ENCODE measurements around the gene NDE1.
A peak's percentile ranks its signal among the peaks of the same experiment; 100 is the strongest.

The NDE1 gene

GRCh38 chr16:15611610-15612009, 38.4 kb upstream of the NDE1 start:
- no peak for DNase-seq
- Mint-ChIP-seq H3K4me3 (no peak overlapping the region), H3K4me1 (no peaks in the 10 kb centered on the region), H3K27ac (no peak overlapping the region), H3K36me3 (peaks cover 69% of the 10 kb centered on the region), H3K9me3 (no peaks in the 10 kb centered on the region), H3K27me3 (no peaks in the 10 kb centered on the region)
- CTCF ChIA-PET: no interaction called here

DNA sequence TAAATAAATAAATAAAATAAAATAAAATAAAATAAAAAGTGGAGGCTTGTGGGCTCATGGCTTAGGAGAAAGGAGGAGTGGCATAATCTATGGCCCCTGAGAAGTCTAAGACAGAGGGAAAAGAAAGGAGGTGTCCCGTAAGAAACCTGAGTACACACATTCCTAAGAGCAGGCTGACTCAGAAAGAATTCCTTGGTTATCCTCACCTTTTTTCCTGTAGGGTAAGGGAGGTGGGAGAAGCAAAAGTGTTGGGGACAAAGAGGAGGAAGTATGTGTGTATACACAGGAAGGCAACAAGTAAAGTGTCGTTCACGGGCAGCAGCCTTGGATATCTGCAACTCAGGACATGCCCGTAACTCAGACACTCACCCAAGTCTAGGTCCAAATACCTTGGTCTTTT, 36.4 kb upstream of the NDE1 start:
- Mint-ChIP-seq H3K36me3 (peaks cover 73% of the 10 kb centered on the region), H3K4me3 (no peak overlapping the region), H3K4me1 (no peaks in the 10 kb centered on the region), H3K27me3 (no peaks in the 10 kb centered on the region), H3K27ac (no peak overlapping the region), H3K9me3 (no peaks in the 10 kb centered on the region)
- CTCF ChIA-PET: no interaction called here
- no peak for DNase-seq

DNA sequence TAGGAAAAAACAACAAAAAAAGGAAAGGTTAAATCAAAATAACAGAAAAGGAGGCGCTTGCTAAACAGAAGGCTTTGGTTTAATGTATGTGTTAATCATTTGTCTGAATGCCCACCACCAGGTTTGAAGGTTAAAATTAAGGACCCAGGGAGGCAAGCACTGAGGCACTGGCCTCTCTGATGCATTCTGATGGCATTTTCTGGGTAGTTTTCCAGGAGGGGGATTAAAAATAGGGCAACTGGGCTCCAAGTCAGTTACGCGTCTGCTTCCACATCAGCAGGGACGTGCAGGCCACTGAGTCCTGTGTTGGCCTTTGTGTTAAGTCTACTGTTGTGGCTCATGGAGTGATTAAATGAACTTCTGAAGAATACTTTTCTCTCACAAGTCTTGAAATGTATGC, 34.0 kb upstream of the NDE1 start:
- H3K4me3 Mint-ChIP-seq: no peak overlapping the region
- no peaks in the 10 kb centered on the region for H3K4me1 Mint-ChIP-seq
- no peaks in the 10 kb centered on the region for H3K9me3 Mint-ChIP-seq
- no peak overlapping the region for H3K27ac Mint-ChIP-seq
- no peaks in the 10 kb centered on the region for H3K27me3 Mint-ChIP-seq
- DNase-seq: no peak
- CTCF ChIA-PET: no interaction called here
- H3K36me3 Mint-ChIP-seq: peaks cover 70% of the 10 kb centered on the region

- DNase-seq: no peak
- no peak overlapping the region for H3K4me3 Mint-ChIP-seq
- H3K9me3 Mint-ChIP-seq: no peaks in the 10 kb centered on the region
- H3K27ac Mint-ChIP-seq: no peak overlapping the region
- peaks cover 74% of the 10 kb centered on the region for H3K36me3 Mint-ChIP-seq
- no peaks in the 10 kb centered on the region for H3K27me3 Mint-ChIP-seq
- no peaks in the 10 kb centered on the region for H3K4me1 Mint-ChIP-seq
- CTCF ChIA-PET: no interaction called here
Observed at GRCh38 chr16:15616475-15617165, 33.4 kb upstream of the NDE1 start.

GRCh38 chr16:15617901-15618300, 32.1 kb upstream of the NDE1 start:
- Mint-ChIP-seq H3K36me3 (peaks cover 71% of the 10 kb centered on the region), H3K4me3 (no peak overlapping the region), H3K27me3 (no peaks in the 10 kb centered on the region), H3K27ac (no peak overlapping the region), H3K9me3 (no peaks in the 10 kb centered on the region), H3K4me1 (no peaks in the 10 kb centered on the region)
- CTCF ChIA-PET: no interaction called here
- no peak for DNase-seq

- DNase-seq: no peak
- CTCF ChIA-PET: no interaction called here
- H3K4me1 Mint-ChIP-seq: no peaks in the 10 kb centered on the region
- H3K27me3 Mint-ChIP-seq: no peaks in the 10 kb centered on the region
- H3K4me3 Mint-ChIP-seq: no peak overlapping the region
- H3K36me3 Mint-ChIP-seq: peaks cover 68% of the 10 kb centered on the region
- H3K27ac Mint-ChIP-seq: no peak overlapping the region
- no peaks in the 10 kb centered on the region for H3K9me3 Mint-ChIP-seq
Observed at GRCh38 chr16:15618392-15618791, 31.7 kb upstream of the NDE1 start.

DNA sequence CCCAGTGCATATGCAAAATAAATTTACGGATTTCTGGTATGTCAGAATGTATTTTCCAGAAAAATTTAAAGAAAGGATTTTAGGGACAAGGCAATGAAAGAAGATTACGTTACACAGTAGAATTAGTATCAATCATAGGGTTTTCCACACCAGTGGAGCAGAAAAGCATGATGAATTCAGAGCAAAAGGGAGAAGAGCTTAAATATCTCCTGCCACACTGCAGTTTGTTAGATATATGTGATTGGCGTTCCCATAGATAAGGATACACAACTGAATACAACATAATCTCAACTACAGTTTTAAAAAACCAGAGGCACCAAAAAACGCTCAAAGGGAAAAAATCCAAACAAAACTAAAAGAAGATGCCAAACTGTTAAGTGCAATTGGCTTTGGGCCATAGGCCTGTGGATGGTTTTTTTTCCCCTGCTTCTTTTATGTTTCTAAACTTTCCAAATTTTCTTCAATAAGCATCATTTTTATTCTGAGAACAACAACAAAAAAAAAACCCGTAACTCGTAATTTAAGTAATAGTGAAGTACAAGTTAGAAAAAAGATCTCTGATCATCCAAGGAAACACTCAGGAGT, 29.3 kb upstream of the NDE1 start:
- Mint-ChIP-seq H3K4me1 (no peaks in the 10 kb centered on the region), H3K36me3 (peaks cover 71% of the 10 kb centered on the region), H3K27me3 (no peaks in the 10 kb centered on the region), H3K4me3 (no peak overlapping the region), H3K9me3 (no peaks in the 10 kb centered on the region), H3K27ac (no peak overlapping the region)
- DNase-seq: no peak
- CTCF ChIA-PET: no interaction called here

- CTCF ChIA-PET: no interaction called here
- peak overlapping the region; percentile 9 for H3K27ac Mint-ChIP-seq
- H3K4me1 Mint-ChIP-seq: no peaks in the 10 kb centered on the region
- no peak overlapping the region for H3K4me3 Mint-ChIP-seq
- no peak for DNase-seq
- no peaks in the 10 kb centered on the region for H3K9me3 Mint-ChIP-seq
- no peaks in the 10 kb centered on the region for H3K27me3 Mint-ChIP-seq
- peaks cover 65% of the 10 kb centered on the region for H3K36me3 Mint-ChIP-seq
Observed at GRCh38 chr16:15621456-15621855, 28.6 kb upstream of the NDE1 start.

GRCh38 chr16:15621889-15622288, 28.2 kb upstream of the NDE1 start:
- Mint-ChIP-seq H3K27ac (peak overlapping the region; percentile 9), H3K36me3 (peaks cover 60% of the 10 kb centered on the region)

GRCh38 chr16:15631730-15632409, 18.2 kb upstream of the NDE1 start:
- no peak overlapping the region for H3K4me3 Mint-ChIP-seq
- H3K9me3 Mint-ChIP-seq: no peaks in the 10 kb centered on the region
- peak overlapping the region; percentile 58 for H3K27ac Mint-ChIP-seq
- no peaks in the 10 kb centered on the region for H3K27me3 Mint-ChIP-seq
- peaks cover 65% of the 10 kb centered on the region for H3K36me3 Mint-ChIP-seq
- CTCF ChIA-PET: interaction anchor here (0.6 kb wide), 1 partner anchor 12 kb away, joined by 3 read pairs; no protein-coding TSS in a partner anchor
- DNase-seq: no peak
- H3K4me1 Mint-ChIP-seq: peaks cover 27% of the 10 kb centered on the region

More at GRCh38 chr16:15621889-15622288, 28.2 kb upstream of the NDE1 start:
- CTCF ChIA-PET: interaction anchor here (0.7 kb wide), 1 partner anchor 49 kb away, joined by 6 read pairs; no protein-coding TSS in a partner anchor
- H3K9me3 Mint-ChIP-seq: no peaks in the 10 kb centered on the region
- DNase-seq: no peak
- no peak overlapping the region for H3K4me3 Mint-ChIP-seq
- H3K4me1 Mint-ChIP-seq: no peaks in the 10 kb centered on the region
- no peaks in the 10 kb centered on the region for H3K27me3 Mint-ChIP-seq

- H3K9me3 Mint-ChIP-seq: no peaks in the 10 kb centered on the region
Observed at GRCh38 chr16:15635926-15636325, 14.1 kb upstream of the NDE1 start.

GRCh38 chr16:15636392-15636873, 13.6 kb upstream of the NDE1 start:
- Mint-ChIP-seq H3K4me3 (peak overlapping the region; percentile 48), H3K9me3 (no peaks in the 10 kb centered on the region), H3K27me3 (no peaks in the 10 kb centered on the region), H3K36me3 (peaks cover 77% of the 10 kb centered on the region), H3K27ac (peak overlapping the region; percentile 94), H3K4me1 (peaks cover 64% of the 10 kb centered on the region)
- no peak for DNase-seq
- CTCF ChIA-PET: interaction anchor here (0.7 to 2.0 kb wide), 2 partner anchors 36 to 40 kb away, joined by 3 to 4 read pairs; no protein-coding TSS in a partner anchor

More at GRCh38 chr16:15635926-15636325, 14.1 kb upstream of the NDE1 start:
- CTCF ChIA-PET: interaction anchor here (0.7 to 2.0 kb wide), 3 partner anchors 8 to 40 kb away, joined by 3 to 6 read pairs (median 4); no protein-coding TSS in a partner anchor
- H3K36me3 Mint-ChIP-seq: peaks cover 76% of the 10 kb centered on the region
- no peak for DNase-seq
- H3K27me3 Mint-ChIP-seq: no peaks in the 10 kb centered on the region
- no peak overlapping the region for H3K4me3 Mint-ChIP-seq
- H3K27ac Mint-ChIP-seq: peak overlapping the region; percentile 94
- H3K4me1 Mint-ChIP-seq: peaks cover 59% of the 10 kb centered on the region

DNA sequence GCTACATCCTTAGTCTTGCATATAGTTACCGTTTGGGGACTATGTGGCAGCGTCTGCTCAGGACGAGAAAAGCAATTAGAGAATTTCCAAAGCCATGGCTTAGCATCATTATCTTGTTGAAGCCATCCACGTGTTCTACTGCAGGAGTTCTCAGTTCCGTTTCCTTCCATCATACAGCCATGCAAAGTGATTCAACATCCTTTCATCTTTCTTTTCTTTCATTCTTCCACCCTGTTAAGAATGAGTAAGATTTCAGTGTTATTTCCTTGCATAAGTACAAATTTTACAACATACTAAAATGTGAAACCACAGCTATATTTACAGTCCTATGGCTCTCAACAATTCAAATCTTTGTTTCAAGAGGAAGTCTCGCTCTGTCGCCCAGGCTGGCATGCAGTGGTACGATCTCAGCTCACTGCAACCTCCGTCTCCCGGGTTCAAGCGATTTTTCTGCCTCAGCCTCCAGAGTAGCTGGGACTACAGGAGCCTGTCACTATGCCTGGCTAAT, 10.9 kb upstream of the NDE1 start:
- Mint-ChIP-seq H3K4me3 (peak overlapping the region; percentile 40), H3K36me3 (peaks cover 58% of the 10 kb centered on the region), H3K27me3 (no peaks in the 10 kb centered on the region), H3K9me3 (no peaks in the 10 kb centered on the region), H3K27ac (peak overlapping the region; percentile 86), H3K4me1 (peaks cover 78% of the 10 kb centered on the region)
- CTCF ChIA-PET: interaction anchor here (1.0 kb wide), 1 partner anchor 212 kb away, joined by 3 read pairs; no protein-coding TSS in a partner anchor
- DNase-seq: no peak

- no peak for DNase-seq
- peak overlapping the region; percentile 98 for H3K27ac Mint-ChIP-seq
- no peaks in the 10 kb centered on the region for H3K27me3 Mint-ChIP-seq
- peaks cover 76% of the 10 kb centered on the region for H3K4me1 Mint-ChIP-seq
- peak overlapping the region; percentile 88 for H3K4me3 Mint-ChIP-seq
- H3K9me3 Mint-ChIP-seq: no peaks in the 10 kb centered on the region
- peaks cover 44% of the 10 kb centered on the region for H3K36me3 Mint-ChIP-seq
- CTCF ChIA-PET: interaction anchor here (1.8 to 2.2 kb wide), 2 partner anchors 8 to 41 kb away, joined by 4 to 14 read pairs; no protein-coding TSS in a partner anchor
Observed at GRCh38 chr16:15640966-15641365, 9.1 kb upstream of the NDE1 start.
